Stimulated activated CD8-positive, alpha-beta memory T cell treated with anti-CD3 and anti-CD28 coated beads, Interleukin-12 subunit alpha, Interleukin-12 subunit beta, amount 100 ng/mL, for 1 hour (primary cell): ENCODE results near the gene GORASP1.

ENCODE experiments used
- DNase-seq: peaks from one replicate; pipeline ENCODE4 v3.0.0-alpha.2; 2020; ENCODE audit warnings: low read depth

The GORASP1 gene

DNA sequence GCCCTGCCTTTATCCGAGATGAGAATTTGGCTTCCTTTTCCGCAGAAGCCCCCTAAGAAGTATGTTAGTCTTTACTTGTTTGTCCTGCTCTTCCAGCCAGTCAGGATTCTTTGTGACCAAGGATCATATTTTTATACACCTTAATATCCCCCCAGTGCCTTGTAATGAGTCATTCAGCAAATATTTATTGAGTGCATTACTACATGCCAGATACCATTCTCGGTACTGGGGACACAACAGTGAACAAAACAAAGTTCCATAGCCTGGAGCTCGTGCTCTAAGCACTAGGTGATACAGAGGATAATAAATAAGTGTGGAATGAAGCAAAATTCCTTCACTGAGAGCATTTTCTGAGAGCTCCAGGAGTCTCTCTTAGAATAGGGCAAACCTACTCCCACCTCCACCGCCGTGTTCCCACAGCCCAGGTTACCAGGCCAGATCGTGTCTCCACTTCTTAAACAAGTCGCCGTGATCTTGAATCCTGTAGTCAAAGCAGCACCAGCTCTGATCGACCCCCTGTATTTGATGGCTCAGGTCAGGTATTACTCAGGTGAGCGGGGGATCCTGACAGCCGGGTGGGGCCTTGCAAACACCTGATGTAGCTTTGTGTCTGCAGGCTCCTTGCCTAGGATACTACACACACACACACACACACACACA lies 18.5 kb upstream of the GORASP1 start:
- DNase-seq: no peak

- no peak for DNase-seq
Measured at GRCh38 chr3:39124876-39125840, 17.7 kb upstream of the GORASP1 start.

DNA sequence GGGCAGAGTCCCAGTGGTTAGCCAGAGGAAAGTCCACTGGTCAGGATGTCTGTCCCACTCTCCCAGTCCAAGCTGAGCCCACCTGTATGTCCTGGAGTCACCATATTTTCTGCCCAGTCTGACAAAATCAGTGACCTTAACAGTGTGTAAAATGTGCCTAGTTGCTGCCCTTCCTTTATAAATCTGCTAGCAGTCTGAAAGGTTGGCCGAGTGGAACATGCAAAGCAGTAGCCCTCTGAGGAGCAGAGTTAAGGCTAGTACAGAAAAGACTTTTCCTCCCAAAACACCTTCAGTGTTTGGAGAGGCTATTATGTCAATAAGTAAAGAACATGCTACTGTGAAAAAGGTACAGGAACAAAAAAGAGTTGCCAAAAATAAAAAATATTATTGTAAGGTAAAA lies 15.4 kb upstream of the GORASP1 start:
- DNase-seq: no peak

DNA sequence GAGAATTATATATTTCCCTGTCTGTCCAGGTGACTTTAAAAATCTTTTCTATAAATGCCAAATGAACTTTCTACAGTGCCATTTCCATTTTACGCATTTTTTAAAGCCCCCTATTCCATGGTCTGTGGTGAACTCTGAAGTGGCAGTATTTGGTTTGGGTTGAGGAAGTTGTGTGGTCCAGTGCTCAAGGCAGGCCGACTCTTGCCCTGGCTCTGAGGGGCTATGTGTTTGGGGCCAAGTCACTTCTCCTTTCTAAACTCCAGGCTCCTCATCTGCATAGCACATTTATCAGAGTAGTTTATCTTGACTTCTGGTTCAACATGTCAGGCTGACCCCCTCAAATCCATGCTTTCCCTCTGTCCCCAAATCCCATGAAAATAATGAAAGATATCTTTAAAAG lies 14.2 kb upstream of the GORASP1 start:
- DNase-seq: no peak

DNA sequence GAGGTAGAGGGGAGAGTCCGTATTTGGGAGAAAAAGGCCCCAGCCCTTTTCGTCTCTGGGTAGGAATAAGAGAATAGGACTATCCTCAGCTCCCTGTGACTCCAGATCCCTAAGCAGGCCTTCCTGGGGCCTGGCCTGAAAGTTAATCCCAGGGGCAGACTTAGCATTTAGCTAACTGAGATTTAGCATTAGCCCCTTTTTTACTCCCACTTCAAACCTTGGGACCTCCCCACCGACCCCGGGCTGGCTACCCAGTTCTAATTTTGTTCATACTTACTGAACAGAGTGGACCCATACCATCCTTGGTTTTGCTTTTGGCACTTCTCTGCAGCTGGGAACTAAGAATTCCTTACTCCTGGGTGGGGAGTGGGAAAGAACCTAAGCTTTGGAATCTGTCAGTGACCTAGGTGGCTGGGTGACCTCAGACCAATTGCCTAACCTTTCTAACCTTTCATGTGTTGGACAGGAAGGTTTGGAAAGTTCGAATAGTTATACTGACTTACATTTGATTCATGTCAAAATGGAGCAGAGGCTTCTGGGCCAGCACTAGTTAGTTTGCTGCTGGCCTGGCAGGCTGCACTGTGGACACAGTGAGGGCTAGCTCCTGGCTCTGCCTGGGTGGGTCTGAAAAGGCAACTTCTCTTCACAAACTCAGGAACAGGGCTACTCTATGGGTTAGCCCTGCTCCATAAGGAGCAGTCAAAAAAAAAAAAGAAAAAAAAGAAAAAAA lies 11.7 kb upstream of the GORASP1 start:
- DNase-seq: no peak

DNA sequence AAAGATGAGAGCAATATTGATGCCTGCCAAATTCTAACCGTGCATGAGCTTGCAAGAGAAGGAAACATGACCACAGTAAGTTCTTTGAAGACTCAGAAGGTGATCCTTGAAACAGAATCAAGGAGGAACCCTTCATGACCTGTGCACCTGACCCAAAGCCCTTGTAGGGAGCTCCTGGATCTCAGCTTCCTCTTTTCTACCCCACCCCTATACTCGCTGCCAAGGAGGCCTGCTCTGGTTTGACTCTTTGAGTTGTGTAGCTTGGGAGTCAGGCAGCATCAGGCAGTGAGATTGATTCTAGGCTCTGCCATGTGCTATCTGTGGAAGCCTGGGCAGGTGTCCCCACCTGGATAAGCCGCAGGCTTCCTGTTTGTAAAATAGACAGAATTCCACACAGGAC lies 10.7 kb upstream of the GORASP1 start:
- no peak for DNase-seq

DNA sequence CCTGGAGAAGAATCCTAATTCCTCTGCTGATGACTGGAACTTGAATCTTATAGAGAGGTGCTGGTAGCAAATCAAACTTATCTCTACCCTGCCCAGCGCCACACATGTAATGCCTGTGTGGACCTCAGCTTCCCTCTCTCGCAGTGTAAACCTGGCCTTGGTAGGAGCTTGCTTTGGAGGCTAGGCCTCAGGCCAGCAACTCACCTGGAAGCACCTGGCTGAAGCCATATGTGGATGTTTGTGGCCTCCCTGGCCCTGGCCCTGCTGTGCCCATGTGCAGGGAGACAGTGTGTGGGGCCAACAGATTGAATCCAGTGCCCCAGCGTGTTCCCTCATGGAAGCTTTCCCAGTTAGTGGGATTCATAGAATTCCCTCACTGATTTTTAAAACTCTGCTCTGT lies 8.4 kb upstream of the GORASP1 start:
- no peak for DNase-seq

GRCh38 chr3:39114456-39114855 lies 7.0 kb upstream of the GORASP1 start:
- no peak for DNase-seq

- no peak for DNase-seq
Measured at GRCh38 chr3:39113291-39113690, 5.9 kb upstream of the GORASP1 start.

DNA sequence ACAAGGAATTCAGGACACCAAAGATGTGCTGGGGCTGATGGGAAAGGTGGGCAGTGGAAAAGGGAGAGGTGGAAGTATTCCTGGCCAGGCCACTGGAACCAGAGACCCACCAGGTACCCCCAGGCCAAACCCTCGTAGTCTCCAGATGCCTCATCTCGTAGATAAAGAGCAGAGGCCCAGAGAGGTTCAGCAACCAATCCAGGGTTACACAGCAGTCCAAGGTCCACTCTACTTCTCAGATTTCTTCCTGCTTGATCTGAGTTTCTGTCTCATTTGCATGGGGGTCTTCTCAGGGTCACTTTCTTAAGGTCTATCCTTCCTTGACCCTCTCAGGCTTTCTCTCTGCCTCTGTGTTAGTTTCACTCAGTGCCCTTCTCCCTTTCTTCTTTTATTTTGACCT lies 5.1 kb upstream of the GORASP1 start:
- no peak for DNase-seq

- no peak for DNase-seq
Measured at GRCh38 chr3:39112113-39112512, 4.7 kb upstream of the GORASP1 start.

- no peak for DNase-seq
Measured at GRCh38 chr3:39110041-39110639, 2.7 kb upstream of the GORASP1 start.

GRCh38 chr3:39109086-39109485 lies 1.7 kb upstream of the GORASP1 start:
- DNase-seq: no peak

DNA sequence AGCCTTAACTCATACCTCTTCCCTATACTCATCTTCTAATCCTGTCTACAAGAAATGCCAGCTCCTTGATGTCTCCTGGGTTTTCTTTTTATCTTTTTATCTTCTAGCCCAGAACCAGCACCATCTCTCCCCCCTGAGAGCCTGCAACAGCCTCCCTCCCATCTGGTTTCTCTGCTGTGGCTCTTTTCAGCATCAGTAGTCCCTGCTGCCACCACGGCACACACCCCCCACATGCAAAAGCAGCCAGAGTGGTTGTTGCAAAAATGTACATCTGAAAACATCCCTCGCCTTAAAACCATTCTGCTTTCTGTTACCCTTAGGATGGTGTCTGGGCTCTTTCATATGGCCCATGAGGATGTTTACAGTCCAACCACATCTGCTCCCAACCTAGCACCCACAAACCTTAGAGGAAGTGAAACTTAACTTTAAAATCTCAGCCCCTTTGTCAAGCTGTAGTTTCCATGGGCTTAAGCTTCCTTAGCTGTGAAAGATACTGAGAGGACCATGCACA lies 828 bp upstream of the GORASP1 start:
- DNase-seq: no peak

- DNase-seq: no peak
Measured at GRCh38 chr3:39106851-39107387, 508 bp downstream of the GORASP1 start.

GRCh38 chr3:39106281-39106811 lies 1.1 kb downstream of the GORASP1 start:
- DNase-seq: no peak

DNA sequence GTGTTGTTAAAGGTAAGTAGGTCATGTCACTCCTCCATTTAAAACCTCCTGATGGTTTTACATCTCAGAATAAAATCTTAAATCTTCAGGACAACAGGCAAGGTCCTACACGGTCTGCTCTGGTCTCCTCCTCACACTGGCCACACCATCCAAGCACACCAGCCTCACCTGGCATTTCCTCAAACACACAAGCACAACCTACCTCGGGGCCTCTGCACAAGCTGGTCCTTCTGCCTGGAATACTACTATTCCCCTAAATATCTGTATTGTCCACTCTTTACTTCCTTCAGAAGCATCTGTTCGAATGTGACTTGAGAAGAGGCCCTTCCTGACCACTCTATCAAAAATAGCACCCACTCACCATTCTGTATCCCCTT lies 1.8 kb downstream of the GORASP1 start:
- DNase-seq: no peak

DNA sequence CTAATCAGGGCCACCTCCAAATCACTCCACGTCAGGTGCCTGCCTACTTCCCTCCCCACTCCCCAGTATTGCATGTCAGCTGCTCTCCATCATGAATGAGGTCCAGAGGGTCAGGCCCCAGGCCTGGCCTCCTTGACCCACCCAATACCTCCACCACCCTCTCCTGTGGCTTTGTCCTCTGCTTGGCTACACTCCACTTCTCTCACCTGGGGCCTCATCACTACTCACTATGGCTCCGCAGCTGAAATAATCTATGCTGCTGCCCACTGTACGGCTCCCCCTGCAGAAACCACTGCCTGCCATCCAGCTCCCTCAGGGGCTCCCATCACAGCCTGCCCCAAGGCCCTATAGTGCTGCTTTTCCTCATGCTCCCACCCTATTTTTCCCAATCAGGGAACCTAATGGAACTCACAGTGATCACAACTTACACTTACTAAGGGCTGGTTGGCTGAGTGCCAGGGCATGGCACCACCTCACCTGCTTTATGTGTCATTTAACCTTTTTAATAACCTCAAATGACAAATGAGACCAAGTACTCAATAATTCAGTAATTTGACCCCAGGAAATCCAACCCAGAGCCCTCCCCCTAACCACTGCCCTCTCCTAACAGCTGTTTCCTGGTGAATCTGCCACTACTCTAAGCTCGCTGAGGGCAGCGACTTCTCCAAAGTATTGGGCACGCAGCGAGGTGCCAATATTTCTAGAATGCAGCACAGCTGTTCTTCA lies 2.3 kb downstream of the GORASP1 start:
- DNase-seq: no peak

DNA sequence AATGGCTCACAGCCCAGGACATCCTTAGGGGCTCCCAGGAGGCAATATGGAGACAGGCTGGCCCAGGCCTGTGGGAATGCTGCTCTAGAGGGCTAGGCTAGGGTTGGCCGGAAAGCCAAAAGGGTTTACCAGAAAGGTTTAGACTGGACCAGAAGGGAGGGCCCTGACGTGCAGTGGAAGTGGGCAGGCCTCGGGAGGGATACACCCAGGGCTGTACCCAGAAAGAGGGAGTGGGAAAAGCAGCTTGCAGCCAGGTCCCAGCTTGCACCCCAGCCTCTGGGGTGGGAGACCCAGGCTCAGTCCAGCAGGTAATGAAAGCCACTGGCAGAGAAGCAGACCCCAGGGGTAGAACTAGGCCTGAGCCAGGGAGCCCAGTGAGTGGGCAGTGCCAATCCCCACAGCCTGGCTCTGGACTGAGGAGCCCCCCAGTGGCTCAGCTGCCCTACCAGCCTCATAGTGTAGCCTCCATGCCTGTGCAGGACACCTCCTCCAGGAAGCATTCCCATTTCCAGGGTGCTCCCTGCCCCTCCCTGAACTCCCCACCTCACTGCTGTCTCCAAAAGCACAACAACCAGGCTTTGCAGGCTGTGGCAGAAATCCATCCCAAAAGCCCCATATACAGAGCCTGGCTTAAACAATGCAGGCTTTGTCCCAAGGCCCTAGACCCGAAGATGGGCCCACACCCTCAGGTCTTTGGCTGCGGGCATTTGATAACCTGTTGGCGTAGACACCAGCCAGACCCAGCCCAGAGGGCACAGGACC lies 3.5 kb downstream of the GORASP1 start:
- DNase-seq: no peak

- DNase-seq: no peak
Measured at GRCh38 chr3:39103324-39103693, 4.1 kb downstream of the GORASP1 start.
